Right hindlimb (tissue), 1 donor: ENCODE results near the gene DQX1.

Experiments used
- DNase-seq: peaks from one replicate; pipeline ENCODE4 v3.0.0-alpha.2; 2018

Gene DQX1

DNA sequence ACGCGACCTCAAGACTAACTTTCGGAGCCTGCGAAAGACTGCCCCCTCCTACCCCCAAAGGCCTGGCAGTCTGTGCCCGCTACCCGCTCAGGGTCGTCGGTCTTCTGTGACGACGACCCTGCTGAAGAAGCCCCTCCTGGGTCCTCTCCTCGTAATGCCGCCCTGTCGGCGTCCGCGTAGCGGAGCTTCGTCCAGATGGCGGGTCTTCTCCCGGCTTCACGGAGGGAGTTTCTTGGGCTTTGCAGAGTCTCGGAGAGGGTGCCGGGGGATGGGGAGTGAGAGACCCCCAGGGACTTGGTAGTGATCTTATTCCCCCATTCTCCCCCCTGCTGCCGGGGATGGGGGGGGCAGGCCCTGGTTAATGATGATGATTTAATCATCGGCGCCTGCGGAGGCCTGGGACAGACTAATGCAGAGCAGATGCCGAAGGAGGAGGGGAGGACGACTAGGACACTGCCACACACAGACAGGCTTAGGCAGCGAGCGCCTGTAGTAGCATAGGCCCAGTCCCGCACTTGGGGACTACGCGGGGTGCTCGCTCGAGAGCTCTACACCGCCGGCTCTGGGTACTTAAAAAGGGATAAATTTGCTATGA lies 18.0 kb downstream of the DQX1 start:
- peak; percentile 57 for DNase-seq

- DNase-seq = peak; percentile 99
Observed at GRCh38 chr2:74507145-74507925, 18.7 kb downstream of the DQX1 start, which contains the start of gene PCGF1. Gene PCGF1 (minus strand): TSS chr2:74507695. CDS start chr2:74507668, 27 bp downstream.

GRCh38 chr2:74505448-74506246 lies 20.4 kb downstream of the DQX1 start:
- no peak for DNase-seq

DNA sequence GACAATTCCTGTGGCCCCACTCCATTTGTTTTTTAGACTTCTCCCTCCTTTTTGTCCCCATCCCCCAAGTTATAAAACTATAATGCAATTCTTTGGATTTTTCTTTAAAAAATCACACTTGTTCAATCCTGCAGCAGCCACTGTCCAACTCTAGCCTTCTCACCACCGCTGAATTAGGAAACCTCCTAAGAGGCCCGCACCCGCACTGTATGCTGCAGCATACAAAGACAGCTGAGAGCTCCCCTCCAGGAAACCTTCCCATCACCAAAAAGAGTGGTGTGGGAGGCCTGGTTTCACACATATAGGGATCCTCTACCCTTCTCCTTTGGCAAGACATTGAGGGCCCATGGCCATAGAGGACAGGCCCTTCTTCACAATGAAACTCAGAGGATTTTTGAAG lies 21.4 kb downstream of the DQX1 start:
- no peak for DNase-seq

DNA sequence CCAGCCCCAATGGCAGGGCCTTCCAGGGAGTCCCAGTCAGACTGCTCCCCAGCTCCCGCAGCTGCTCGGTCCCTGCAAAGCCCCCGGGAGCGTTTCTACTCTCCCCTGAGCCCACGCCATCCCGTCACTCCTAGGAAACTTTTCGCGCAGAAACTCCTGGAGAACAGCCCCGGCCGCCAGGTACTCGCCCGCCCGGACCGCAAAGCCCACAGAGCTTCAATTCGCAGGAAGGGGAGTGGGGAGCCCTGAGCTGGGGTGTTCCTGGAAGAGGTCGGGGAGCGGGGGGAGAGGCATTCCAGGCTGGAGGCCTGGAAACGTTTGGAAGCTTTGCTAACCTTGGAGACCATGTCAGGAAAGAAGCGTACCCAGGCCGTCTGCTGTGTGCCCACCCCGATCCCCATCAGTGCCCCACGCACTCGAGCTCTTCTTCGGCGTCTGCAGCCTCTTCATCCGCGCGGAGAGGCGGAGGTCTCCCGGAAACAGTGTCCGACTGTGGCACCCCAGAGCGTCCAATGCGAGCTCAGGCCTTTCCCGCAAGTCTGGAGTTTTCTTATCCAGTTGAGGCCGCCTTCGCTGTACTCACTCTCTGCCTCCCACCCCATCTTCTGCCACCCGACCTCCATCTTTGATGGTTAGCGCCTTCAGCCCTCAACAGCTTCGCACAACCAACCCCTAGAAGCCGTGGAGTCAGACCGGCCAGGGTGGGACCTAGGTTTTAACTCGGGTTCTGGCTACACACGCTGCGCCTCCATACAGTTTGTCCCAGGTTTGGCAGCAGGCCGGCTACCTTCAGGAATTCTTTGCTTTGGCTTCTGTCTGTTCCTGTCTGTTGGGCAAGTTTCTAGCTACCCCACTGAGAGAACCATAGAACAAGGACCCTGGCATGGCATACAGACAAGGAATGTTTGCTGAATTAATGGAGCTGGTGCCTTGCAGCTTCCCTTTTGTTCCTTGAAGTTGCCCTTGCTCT lies 22.2 kb downstream of the DQX1 start:
- no peak for DNase-seq

- peak; percentile 80 for DNase-seq
Observed at GRCh38 chr2:74502720-74503505, 23.1 kb downstream of the DQX1 start.

- DNase-seq = no peak
Observed at GRCh38 chr2:74502147-74502719, 23.8 kb downstream of the DQX1 start.

DNA sequence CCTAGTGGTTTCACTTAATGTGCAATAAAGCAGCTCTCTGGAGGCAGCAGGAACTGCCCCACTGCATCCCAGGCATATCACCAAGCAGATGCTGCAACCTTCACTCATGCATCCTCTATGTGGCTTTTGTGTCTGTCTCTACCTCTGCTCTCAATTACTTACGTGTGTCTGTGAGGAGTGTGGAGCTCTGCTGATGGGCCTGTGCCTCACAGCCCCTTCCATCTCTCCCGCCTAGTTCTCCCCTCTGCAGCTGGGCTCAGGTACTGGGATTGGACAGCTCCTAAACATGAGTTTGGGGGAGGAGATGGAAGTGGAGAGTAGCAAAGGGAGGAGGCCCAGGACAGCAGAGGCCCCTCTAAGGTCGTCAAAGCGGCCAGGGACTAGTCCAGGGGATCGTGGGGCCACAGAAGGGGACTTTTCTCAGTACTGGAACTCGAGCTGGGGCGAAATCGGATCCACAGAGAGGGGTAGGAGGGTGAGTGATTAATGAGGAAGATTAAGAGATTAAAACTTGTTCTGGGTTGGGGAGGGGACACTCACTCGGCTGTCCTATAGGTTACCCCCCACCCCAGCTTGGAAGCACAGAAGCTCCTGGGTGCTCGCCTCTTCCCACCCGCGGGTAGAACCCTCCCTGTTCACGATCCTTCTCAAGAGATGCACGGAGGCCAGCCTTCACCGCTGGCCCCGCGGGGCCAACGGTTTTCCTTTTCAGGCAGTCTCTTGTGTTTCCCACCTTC lies 24.5 kb downstream of the DQX1 start:
- no peak for DNase-seq

DNA sequence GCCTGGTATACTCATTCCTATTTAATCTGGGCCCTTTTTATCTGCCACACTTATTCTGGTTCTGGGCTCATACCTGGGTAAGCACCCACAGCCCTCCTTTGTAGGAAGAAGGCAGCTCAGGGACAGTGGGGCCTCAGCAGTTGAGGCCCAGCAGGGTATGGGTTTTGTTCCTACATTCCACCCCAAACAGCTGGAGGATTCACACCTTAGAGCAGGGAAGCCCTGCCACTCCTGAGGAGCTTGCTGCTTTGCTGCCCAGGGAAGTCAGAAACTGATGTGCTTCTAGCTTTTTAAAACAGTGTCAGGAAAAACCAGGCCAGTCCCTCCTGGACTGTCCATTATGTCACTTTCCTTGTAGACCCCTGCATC lies 25.5 kb downstream of the DQX1 start:
- DNase-seq = no peak

- DNase-seq = no peak
Observed at GRCh38 chr2:74499940-74500577, 26.0 kb downstream of the DQX1 start.

GRCh38 chr2:74499267-74499939 lies 26.6 kb downstream of the DQX1 start, which contains the start of gene LBX2:
Gene LBX2 (minus strand): TSS chr2:74499603. CDS start chr2:74499537, 66 bp downstream.
- peak; percentile 72 for DNase-seq

DNA sequence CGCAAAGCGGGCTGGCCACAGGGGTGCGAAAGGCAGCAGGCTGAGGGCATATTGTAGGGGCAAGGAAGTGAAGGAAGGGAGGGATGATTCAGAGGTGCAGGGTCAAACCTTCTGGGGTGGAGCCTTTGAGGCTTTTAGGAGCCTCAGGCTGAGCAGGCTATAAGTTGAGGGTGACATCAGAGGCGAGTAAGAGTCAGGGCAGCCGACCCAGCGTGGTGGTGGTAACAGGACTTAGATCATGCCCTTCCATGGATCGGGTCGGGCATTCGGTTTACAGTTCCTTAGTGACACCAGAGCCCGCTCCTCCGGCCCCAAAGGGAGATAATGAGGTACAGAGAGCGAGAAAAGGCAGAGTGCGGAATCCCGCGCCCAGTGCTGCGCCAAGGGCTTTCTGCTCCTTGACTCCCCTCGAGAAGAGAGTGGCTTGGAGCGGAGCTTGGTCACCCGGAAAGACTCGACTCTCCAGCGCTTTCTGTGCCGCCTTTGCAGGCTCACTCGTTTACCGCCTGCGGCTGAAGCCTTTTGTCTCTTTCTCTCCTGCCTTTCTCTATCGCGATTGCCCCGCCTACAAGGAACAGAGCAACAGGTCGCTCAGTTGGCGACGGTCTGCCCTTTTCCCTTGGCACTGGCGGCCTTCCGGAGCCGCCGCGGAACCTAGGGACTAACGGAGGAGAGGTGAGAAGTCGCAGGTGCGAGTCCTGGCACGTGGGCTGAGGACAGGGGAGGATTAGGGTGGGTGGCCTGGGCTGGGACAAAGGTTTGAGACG lies 27.3 kb downstream of the DQX1 start:
- no peak for DNase-seq

DNA sequence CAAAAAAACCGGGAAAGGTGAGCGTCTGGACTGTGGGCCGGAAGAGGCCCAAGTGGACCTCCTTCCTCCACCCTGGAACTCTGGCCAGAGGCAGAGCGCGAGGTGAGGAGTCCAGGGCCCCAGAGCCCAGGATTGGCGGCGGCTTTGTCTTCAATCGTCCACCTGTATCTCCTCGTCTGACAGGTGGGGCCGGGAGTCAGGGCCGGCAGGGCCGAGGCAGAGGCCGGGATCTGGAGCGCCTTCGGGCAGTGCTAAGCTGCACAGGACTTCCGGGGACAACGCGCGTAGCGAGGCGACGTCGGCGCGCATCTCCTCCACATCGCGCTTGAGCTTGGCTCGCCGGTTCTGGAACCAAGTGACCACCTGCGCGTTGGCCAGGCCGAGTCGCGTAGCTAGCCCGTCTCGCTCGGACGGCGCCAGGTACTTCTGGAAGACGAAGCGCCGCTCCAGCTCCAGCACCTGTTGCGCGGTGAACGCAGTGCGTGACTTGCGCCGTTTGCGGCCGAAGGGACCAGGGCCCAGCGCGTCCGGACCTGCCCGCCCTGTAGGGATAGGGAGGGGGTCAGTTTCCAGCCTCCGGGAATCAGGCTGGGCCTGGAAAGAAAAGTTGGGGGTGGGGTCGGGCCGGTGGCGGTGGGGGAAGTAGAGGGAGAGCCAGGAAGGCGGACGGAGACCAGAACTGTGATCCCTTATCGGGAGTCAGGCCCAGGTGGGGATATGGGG lies 28.1 kb downstream of the DQX1 start:
- no peak for DNase-seq

- DNase-seq = no peak
Observed at GRCh38 chr2:74496997-74497776, 28.8 kb downstream of the DQX1 start.

- no peak for DNase-seq
Observed at GRCh38 chr2:74495440-74495839, 30.6 kb downstream of the DQX1 start.

DNA sequence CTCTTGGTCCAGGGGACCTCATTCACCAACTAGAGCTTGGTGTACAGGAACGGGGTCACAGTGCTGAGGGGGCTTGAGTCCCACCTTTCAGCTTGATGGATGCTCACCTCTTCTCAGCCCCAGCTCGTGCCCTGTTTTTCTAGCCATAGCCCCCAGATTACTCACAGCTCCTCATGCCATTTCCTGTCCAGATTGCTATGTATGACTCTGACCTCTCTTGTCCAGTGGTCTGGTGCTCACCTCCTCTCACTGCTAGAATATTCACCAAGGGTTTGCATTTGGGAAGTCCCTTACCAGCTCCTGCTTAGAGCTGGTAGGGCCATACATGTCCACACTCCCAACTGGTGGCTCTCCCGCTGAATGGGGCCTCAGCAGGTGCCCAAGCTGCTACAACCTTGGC lies 32.5 kb downstream of the DQX1 start:
- DNase-seq = no peak
